GM18505 (cell line): ENCODE results near the gene ZNF83.
A peak's percentile ranks its signal among the peaks of the same experiment; 100 is the strongest.
"Not testable (repeated sequence)": the region's sequence is repeated elsewhere in the genome, so short reads cannot be mapped to it uniquely, and the experiment has no call there.

Experiments used
- ATAC-seq: cut with Tn5 transposase; IDR thresholded peaks from one replicate; pipeline ENCODE4 v1.9.1; 2021; ENCODE audit not compliant: unreplicated experiment
- POLR2A ChIP-seq: IDR thresholded peaks from 4 replicates; pipeline ENCODE4 v1.6.1; 2011; ENCODE audit warnings: borderline replicate concordance; ENCODE audit not compliant: insufficient read depth, insufficient read length; ENCODE audit errors: extremely low read depth

ZNF83 gene

GRCh38 chr19:52570000-52570861 lies 67.9 kb downstream of the ZNF83 start, which contains the start of gene ZNF701:
Gene ZNF701, plus strand, starts transcription at chr19:52570287. Its CDS starts 3,861 bp downstream, at chr19:52574148.
- peak; percentile 91 for ATAC-seq
- TF ChIP-seq POLR2A: peak; percentile 97

GRCh38 chr19:52569638-52569999 lies 68.5 kb downstream of the ZNF83 start:
- not testable (repeated sequence) for ATAC-seq

GRCh38 chr19:52567921-52568320 lies 70.2 kb downstream of the ZNF83 start:
- no peak for TF ChIP-seq POLR2A
- ATAC-seq: no peak

- TF ChIP-seq POLR2A: no peak
- no peak for ATAC-seq
These were observed 71.6 kb downstream of the ZNF83 start for GRCh38 chr19:52566588-52566987.

- no peak for TF ChIP-seq POLR2A
- ATAC-seq: no peak
These were observed 72.0 kb downstream of the ZNF83 start for GRCh38 chr19:52566121-52566520.
